T-helper 2 cell treated with Interferon-gamma antibody and Interleukin-4, amounts not matched to agents 100 ng/mL and 5 ng/mL, for 36 hours (primary cell): Measurements from ENCODE around the gene RAPGEF3. TPM values are rescaled to one million over a fixed set of nuclear protein-coding genes. Genes with fewer than 3 reads are reported as not detected.

Experiments
- intact Hi-C: fragments of 100-400 bp; cut with micrococcal nuclease; formaldehyde crosslinking; loops from one replicate; pipeline ENCODE4 v1.15.1; 2023
- total RNA-seq: library from RNA; stranded (reverse); gene quantifications from 2 replicates; pipeline ENCODE4 v1.2.3, GENCODE V29; 2022

The RAPGEF3 gene
- total RNA-seq, 1 donor from 2014 or later: 0.20 TPM

DNA sequence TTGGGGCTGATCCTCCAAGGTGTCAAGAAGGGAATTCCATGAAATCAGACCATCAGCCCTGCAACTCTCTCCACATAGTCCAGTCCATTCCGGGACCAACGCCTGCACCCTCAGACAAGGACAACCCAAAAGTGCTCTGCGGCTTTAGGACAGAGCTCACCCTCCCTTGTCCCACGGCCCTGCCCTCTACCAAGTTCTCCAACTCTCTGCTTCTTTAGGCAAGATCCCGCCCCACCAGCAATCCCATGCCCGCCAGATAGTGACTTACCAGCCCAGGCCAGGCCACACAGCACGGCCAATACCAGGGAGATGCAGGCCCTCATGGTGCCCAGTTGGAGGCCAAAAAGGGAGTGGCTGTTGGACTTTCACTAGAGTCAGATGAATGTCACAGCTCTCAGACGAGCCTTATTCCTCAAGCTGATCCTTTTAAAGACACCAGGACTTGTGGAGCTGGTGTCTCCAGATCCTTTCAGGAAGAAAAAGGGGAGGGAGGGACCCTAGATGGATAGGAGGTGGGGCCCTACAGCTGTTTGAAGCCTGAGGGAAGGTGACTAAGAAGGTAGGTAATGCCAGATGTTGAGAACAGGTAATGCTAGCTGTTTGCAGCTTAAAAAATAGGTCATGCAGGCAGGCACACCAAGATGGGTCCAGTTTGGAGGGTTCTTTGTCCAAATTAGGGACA is 33.4 kb downstream of the RAPGEF3 start, which contains the start of gene ENDOU:
TSS of gene ENDOU (minus strand) at position 400 of the 682 bp plus-strand sequence. CDS start at position 323, 77 bp downstream.
- intact Hi-C loops: no loop called here

DNA sequence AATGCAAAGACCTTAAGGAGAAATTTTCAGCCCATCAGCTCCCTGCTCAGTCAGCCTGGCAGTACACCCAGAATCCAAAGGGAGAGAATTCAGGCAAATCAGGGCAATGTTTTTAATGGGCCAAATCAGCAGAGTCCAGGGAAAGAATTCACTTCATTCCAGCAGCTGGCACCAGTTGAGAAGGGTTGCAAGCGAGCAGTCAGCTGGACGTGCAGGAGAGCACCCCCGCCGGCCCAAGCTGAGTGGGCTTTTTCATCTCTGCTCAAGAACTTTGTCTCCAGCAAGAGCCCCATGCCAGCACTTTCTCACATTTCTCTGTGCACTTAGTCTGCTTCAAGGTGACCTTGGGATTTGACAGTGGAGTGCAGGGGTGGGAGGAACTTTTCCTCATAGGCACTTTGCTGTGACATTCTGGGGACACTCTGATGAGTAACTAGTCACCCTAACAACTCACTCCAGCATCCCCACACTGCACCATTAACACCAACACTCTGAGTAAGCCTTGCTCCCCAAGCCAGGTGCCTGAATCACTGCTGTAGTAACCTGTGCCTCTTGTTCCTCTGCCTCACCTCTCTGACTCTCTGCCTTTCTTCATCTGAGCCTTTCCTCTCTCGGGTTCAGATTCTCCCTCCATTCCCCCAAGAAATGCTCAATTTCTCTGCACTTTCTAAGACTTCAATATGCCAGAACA is 35.6 kb downstream of the RAPGEF3 start:
- intact Hi-C loops: no loop called here

DNA sequence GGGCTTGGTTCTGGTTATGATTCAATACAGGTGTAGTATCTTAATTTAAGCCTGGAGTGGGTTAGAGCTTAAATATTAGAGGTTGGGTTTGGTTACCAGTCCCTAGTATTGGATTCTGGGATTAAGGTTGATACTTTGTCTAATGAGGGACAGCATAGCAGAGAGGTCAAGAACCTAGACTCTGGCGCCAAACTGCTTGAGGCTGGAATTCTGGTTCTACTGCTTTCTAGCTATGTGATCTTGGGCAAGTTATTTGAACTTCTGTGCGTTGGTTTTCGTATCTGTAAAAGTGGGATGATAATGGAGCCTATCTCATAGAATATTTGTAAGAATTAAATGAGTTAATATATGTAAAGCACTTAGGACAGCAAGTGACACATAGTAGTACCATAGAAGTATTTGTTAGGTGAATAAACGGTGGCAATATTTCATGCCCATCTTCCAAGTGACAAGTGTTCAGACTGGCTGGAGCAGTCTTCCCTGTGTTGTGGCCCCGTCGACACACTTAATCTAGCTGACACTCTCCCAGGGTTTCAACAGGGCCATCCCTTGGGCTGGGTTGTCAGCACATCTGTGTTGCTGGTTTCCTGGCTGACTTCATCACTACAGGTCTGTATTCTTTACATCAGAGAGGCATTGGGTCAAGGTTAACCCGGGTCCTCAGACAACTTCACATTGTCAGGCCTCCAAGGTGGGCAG is 36.4 kb downstream of the RAPGEF3 start:
- intact Hi-C loops: no loop called here

DNA sequence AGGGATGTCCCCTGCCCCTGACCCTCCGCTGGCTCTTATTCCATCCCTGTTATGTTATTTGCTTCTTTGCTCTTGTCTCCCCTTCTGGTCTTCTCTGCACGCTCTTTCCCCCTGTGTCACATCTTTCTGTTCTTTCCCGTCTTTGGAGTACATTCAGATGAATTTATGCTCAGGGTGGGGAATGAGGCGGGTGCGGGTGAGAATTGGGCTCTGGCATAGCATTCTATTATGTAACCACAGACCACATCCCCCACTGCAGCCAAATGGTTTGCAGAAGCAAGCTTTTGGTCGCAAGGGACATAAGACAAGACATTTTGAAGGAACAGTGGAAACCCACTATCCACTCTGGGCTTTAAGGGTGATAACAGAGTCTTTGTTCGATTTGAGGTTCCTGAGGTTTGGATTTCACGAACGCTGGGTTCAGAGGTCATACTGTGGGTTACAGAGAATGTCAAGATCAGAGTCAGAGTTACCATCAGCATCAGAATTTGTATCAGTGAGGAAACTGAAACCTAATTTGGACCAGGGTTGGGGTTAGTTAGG is 37.2 kb downstream of the RAPGEF3 start:
- intact Hi-C loops: no loop called here

DNA sequence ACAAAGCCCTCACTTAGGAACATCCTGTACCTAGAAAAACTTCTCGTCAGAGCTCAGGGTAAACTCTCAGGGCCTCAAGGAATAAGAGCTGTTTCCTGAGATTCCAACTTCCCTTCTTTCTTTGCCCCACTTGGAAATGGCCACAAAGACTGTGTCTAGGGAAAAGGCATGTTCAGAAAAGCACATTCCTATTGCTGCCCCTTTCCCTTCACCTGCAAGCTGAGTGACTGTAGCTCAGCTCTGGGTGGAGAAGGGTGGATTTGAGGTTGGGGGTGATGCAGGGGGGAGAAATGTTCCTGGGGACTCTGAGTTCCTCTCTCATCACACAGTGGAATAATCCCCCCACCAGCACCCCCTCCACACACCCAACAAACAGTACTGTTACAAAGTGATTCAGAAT is 40.1 kb downstream of the RAPGEF3 start:
- intact Hi-C loops: no loop called here

DNA sequence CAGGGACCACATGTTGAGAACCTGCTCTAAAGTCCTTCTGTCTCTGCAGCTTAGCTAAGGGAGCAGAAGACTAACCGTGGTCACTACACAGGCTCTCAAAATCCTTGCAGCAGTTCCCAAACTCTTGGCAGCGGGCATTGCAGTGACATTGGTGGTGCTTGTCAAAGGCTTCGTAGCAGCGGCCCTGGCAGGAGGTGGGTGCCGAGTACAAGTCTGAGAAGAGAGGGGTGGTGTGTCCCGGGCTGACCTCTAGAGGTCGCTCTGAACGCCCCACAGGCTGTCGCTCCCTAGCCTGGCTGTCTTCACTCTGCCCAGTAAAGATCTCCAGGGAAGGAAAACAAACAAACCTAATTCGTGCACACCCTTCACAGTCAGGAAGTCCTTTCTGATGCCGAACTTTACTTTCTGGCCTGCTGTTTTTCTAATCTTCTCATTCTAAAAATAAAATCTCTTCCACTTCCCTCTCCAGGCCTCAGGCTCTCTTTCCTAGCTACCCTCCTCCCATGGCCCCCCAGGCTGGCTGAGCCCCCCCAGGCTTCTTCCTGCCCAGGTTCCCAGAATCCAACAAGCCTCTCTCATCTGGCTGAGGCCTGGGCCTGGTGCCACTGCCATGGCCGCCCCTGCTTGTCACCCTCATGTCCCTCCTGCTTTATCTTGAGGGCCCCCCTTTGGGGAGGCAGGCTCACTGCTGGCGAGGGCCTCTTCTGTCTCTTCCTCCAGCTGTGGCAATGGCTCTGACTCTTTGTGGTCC is 41.1 kb downstream of the RAPGEF3 start:
- intact Hi-C loops: no loop called here

DNA sequence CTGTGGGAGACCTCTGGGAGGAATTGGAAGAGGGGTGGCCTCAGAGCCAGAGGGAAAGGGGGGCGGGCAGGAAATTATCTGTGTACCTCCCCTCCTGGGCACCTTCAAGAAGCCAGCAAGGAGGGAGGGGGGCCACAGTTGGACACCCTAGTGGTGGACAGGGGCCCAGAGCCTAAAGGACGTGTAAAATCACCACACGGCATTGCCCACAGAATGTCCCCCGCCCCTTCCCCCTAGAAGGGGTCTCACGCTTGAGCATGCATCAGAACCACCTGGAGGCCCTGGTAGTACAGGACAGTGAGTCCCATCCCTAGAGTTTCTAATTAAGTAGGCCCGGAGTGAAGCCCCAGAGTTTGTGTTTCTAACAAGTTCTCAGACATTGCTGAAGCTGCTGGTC is 41.6 kb downstream of the RAPGEF3 start:
- intact Hi-C loops: no loop called here

DNA sequence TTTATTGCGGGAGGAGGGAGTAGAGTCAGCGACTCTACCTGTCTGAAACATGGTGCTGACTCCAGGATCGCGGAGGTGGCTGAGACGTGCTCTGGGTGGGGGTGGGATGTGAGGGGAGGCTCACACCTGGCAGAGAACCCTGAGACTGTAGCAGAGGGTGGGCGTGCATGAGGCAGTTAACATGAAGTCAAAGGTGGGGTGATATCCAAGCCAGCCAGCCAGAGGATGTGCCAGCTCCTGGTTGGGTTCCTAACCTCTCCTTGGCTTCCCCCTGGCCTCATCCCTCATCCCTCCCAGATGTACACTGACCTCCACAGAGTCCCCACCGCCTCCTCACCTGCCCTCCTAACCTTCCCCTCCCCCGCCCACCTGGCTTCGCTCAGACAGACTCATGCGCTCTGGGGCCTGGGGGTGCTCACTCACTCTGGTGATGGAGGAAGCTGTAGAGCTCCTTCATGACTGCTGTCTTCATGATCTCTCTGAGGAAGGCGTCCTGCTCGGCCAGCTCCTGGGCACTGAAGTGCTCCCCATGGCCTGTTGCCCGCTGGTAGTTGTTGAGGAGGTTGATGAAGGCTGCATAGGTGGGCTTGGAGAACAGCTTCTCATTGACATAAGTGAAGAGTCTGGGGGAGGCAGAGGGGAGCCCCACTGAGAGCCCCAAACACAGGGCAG is 42.7 kb downstream of the RAPGEF3 start:
- intact Hi-C loops: loop anchor here (1.0 to 2.0 kb wide), 7 partner anchors 10 to 449 kb away; partner anchors contain the start of gene RPAP3

DNA sequence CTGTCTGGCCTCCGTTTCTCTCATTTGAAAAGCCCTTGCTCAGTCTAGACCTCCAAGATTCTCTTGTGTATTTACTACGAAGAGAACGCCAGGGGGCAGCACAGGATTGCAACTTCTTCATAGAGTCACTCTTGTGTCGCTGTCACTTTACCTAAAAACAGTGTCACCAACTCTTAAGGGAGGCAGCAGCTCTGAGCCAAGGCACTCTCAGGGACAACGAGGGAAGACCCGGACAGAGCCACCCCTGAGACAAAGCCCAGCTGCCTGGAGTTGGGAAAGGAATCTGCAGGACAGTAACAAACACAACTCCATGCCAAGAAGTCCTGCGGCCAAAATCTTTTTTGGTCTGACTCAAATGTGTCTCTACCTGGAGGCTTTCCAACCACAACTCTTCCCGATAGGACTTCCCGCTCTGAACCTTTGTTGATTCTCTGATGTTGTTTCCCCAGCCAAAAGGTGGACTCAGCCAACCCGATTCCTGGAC is 43.2 kb downstream of the RAPGEF3 start:
- intact Hi-C loops: loop anchor here (1.0 to 2.0 kb wide), 7 partner anchors 9 to 450 kb away; partner anchors contain the start of gene RPAP3

DNA sequence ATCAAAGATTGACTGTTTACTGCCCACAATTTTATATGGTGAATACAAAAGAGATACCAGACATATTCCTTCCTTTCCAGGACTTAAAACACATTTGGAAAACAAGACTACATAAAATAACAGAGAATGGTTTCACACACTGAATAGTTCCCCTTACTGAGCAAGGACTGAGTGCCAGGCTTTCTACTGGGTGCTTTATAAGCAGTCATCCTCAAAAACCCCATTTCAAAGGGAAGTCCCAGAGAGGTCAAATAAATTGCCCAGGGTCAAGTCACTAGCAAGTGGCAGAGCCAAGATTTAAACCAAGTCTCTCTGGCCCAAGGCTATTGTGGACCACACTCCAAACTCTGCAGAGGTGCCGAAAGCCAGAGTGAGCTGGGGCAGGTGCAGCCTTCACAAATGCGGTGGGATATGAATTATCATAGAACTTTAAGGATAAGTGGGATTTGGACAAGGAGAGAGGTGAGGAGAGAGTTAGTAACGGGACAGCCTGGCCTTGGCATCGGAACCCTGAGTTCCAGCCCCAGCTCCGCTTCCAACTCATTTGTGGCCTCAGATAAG is 43.8 kb downstream of the RAPGEF3 start:
- intact Hi-C loops: loop anchor here (1.0 to 2.0 kb wide), 7 partner anchors 9 to 450 kb away; partner anchors contain the start of gene RPAP3

DNA sequence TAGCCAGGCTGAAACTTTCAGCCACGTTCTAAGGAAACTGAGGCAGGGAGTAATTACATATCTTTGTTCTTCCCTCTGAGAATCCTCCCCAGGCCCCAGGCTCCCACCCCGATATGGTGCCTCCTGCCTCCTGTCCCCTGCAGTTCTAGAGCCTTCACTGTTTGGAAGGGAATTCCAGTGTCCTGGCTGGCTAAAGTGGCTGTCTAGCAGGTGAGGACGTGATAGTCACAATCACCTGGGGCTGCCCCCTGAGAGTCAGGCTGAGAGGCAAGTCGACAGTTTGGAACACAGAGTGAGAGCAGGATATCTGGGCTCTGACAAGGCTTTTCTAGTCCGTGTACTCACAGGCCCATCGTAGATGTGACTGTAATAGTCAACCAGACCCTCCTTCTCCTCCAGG is 46.5 kb downstream of the RAPGEF3 start:
- intact Hi-C loops: no loop called here

DNA sequence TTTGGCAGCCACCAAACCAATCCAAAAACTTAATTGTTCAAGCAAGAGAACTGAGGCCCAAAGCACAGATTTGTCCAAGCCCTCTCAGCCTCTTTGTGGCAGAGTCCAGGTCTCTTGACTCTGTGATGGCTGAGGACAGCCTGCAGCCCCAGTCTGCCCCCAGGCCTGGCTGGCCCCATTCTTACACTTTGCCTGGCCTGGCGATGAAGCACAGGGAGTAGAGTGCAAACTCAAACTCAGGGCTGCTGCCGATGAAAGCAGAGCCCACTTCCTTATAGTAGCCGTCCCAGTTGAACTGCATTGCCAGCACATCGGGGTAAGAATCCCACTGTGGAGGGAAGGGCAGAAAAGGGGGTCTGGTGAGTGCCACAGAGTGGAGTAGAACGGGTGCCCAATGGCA is 47.2 kb downstream of the RAPGEF3 start:
- intact Hi-C loops: no loop called here

DNA sequence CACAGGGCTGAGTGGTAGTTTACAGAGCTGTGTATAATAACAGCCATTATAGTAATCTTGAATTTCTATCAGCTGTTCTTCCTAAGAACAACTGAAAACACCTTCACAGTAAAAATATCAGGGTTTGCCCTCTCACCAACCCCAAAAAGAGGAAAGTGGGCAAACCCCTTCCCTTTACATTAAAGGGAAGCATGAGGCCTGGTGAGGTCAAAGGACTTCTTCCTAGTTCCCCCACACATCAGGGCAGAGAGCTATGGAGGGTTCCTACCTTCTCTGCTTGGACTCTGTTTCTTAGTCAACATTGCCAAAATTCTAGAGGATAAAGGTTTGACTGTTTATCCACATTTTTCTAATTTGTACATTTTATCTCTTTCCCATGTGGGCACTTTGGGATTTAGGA is 48.4 kb downstream of the RAPGEF3 start:
- intact Hi-C loops: no loop called here

DNA sequence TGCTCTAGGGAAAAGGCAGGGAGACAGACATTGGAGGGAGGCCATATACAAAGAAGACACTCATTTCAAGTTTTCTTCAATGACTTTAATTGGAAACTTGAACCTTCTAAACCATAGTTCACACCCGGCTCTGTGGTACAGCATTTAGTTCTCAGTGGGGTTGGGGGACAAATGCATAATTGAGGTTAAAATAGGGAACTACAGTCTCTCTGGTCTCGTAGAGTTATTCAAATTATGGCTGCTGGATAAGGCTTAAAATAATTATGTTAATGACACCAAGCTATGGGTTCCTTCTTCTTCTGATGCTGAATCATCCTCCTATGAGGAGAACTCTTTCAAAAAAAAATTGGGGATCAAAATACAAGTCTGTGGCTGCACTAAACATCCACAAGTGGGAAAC is 49.0 kb downstream of the RAPGEF3 start:
- intact Hi-C loops: loop anchor here (5.0 to 10.0 kb wide), 9 partner anchors 57 to 1492 kb away; partner anchors contain the start of genes ASB8, CCDC184, SLC38A2 and TMEM106C

DNA sequence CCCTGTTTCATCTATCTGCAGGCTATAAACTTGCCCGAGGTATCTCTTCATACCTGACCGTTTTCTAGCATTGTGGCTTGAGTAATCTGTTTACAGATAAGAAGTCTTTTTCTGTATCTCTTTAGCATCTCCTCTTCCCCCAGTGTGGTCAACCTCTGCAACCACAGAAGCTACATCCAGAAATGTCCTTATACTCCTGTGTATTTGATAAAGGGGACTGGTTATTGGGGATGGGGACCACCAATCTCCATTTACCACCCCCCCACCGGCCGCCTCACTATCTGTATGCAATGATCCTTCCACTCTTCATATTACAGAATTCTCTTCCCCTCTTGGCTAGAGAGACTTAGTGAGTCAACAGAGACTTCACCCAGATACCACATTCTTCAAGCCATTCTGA is 49.4 kb downstream of the RAPGEF3 start:
- intact Hi-C loops: loop anchor here (5.0 to 10.0 kb wide), 9 partner anchors 57 to 1492 kb away; partner anchors contain the start of genes ASB8, CCDC184, SLC38A2 and TMEM106C

DNA sequence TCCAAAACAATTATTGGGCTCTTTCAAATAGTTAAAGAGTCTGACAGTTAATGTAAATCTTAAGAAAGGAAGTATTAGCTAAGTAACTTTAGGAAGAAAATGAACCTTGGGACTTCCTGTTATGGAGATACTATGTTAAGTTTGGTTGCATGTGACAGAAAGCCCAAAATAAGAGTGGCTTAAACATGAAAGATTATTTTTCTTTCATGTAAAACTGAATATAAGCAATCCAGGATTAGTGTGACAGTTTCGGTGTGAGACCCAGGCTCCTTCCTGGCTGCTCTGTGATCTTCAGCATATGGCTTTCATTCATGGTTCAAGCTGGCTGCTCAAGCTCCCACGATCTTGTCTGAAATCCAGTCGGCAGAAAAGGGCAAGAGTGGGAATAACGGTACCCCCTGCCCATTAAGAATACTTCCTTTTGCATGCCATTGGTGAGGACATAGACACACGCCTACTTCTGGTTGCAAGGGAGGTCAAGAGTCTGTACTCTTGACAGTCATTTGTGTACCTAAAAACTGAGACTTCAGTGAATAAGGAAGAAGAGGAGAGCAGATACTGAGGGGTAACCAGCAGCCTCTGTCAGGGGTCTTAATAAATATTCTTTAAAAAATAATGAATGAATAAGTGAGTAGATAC is 50.7 kb downstream of the RAPGEF3 start:
- intact Hi-C loops: loop anchor here (2.0 to 10.0 kb wide), 12 partner anchors 56 to 1491 kb away; partner anchors contain the start of genes ASB8, CCDC184, HDAC7 and SENP1

DNA sequence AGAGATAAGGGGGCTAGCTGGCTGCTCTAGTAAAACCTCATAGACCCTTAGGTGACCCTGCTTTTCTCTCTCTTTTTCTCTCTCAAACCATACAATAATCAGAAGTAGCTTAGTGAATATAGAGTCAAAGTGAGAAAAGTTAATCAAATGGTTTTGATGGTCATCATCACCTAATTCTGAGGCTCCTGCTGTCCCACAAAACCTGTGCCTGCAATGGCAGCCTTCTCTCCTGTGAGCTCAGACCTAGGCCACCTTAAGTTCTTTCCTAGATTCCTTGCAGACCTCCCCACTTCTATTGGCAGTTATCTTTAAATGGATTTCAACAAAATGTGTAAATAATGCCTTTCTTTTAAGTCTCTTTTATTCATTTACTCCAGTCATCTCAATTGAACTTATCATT is 51.3 kb downstream of the RAPGEF3 start:
- intact Hi-C loops: loop anchor here (2.0 to 10.0 kb wide), 12 partner anchors 55 to 1490 kb away; partner anchors contain the start of genes ASB8, CCDC184, HDAC7 and SENP1

DNA sequence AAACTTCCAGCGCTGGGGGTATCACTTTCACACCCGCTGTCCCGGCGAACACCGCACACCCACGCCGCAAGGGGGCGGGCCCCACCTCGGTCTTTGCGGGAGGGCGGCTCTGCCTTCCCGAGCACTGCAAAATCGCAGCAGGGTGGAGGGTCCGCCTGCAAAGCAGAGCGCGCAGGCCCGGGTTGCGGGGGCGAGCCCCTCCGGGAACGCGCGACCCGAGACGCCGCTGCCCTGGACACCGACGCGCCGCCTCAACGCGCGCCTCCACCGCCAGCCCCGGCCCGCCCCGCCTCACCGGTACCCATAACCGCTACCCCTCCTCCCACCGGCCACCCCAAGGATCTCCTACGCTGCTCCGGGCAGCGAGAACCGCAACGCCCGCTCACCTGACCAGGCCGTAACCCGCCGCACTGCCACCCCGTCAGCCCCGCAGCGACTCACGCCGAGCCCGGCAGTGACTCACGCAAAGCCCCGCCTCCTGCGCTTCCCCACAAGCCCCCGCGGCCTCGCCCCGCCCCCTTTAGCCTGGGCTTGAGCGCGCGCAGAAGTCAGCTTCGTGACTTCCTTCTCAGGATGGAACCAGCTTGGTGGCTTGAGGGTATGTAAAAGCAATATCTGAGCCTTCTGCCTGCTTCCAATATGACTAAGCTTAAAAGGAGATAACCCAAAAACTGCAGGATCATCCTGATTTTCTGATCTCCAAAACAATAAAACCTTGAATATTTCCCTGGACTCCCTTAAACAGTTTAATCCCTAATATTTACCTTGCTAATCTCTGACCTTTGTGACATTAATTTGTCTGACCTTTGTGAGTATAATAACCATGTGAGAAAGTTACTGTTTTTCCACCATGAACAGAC is 52.9 kb downstream of the RAPGEF3 start, which contains the start of gene RPAP3:
TSS of gene RPAP3 (minus strand) at position 465 of the 860 bp plus-strand sequence. CDS start 3,190 bp downstream, outside the sequence.
- intact Hi-C loops: loop anchor here (1.0 to 10.0 kb wide), 13 partner anchors 10 to 1488 kb away; partner anchors contain the start of genes ASB8, CCDC184, HDAC7 and SENP1
